OCI-M1 (cell line): Measurements from ENCODE around the gene ZNF326.
"Not testable (repeated sequence)": the region's sequence is repeated elsewhere in the genome, so short reads cannot be mapped to it uniquely, and the experiment has no call there.

Experiments
- DNase-seq: peaks from one replicate; lab custom pipeline; 2025; lab: John Stamatoyannopoulos, UW

Gene ZNF326

GRCh38 chr1:89966656-89967055, 28.3 kb upstream of the ZNF326 start:
- no peak for DNase-seq

GRCh38 chr1:89971600-89971999, 23.3 kb upstream of the ZNF326 start:
- DNase-seq, result no peak

GRCh38 chr1:89972024-89972423, 22.9 kb upstream of the ZNF326 start:
- no peak for DNase-seq

GRCh38 chr1:89973471-89974127, 21.3 kb upstream of the ZNF326 start:
- peak; percentile 62 for DNase-seq

GRCh38 chr1:89974256-89974655, 20.7 kb upstream of the ZNF326 start:
- DNase-seq, result no peak

- peak; percentile 65 for DNase-seq
Observed at GRCh38 chr1:89974696-89975470, 20.0 kb upstream of the ZNF326 start.

GRCh38 chr1:89975540-89976125, 19.3 kb upstream of the ZNF326 start:
- peak; percentile 81 for DNase-seq

GRCh38 chr1:89978755-89979154, 16.2 kb upstream of the ZNF326 start:
- DNase-seq, result no peak

GRCh38 chr1:89980605-89981004, 14.3 kb upstream of the ZNF326 start:
- DNase-seq, result no peak

GRCh38 chr1:89982846-89983245, 12.1 kb upstream of the ZNF326 start:
- DNase-seq, result not testable (repeated sequence)

- DNase-seq, result not testable (repeated sequence)
Observed at GRCh38 chr1:89984564-89985116, 10.3 kb upstream of the ZNF326 start.

GRCh38 chr1:89986020-89986419, 8.9 kb upstream of the ZNF326 start:
- no peak for DNase-seq

GRCh38 chr1:89987159-89987819, 7.6 kb upstream of the ZNF326 start:
- DNase-seq, result peak; percentile 88

- DNase-seq, result no peak
Observed at GRCh38 chr1:89989099-89989498, 5.8 kb upstream of the ZNF326 start.

GRCh38 chr1:89989799-89990198, 5.1 kb upstream of the ZNF326 start:
- no peak for DNase-seq

- no peak for DNase-seq
Observed at GRCh38 chr1:89990976-89991831, 3.7 kb upstream of the ZNF326 start.

GRCh38 chr1:89993541-89993940, 1.4 kb upstream of the ZNF326 start:
- DNase-seq, result no peak

- no peak for DNase-seq
Observed at GRCh38 chr1:89994231-89994804, 592 bp upstream of the ZNF326 start.

GRCh38 chr1:89995598-89996449, 914 bp downstream of the ZNF326 start:
- peak; percentile 70 for DNase-seq
